Esophagus (tissue), 2 donors: Measurements from ENCODE around the gene PDLIM7. TPM values are rescaled to one million over a fixed set of nuclear protein-coding genes. Genes with fewer than 3 reads are reported as not detected.

ENCODE experiments used
- H3K27ac ChIP-seq, 2 donors: one replicate each; pipeline ENCODE4 v1.5.1; 2013; ENCODE audit warnings: low read depth in 2 of 2, mild to moderate bottlenecking in 2 of 2, inconsistent platforms in 1 of 2, low read length in 1 of 2, moderate library complexity in 1 of 2
- H3K27me3 ChIP-seq, 2 donors: one replicate each; pipeline ENCODE4 v1.6.1; 2013; ENCODE audit warnings: low read length in 2 of 2, control low read depth in 1 of 2, mild to moderate bottlenecking in 1 of 2; ENCODE audit not compliant: insufficient read depth in 2 of 2, control insufficient read depth in 1 of 2
- H3K36me3 ChIP-seq, 2 donors: one replicate each; pipeline ENCODE4 v1.6.1; 2013; ENCODE audit warnings: low read length in 1 of 2; ENCODE audit not compliant: control insufficient read depth in 2 of 2, insufficient read depth in 2 of 2
- H3K4me1 ChIP-seq, 2 donors: one replicate each; pipeline ENCODE4 v1.6.1; 2013; ENCODE audit warnings: low read length in 1 of 2; ENCODE audit not compliant: control insufficient read depth in 2 of 2, insufficient read depth in 2 of 2
- H3K4me3 ChIP-seq, 2 donors: one replicate each; pipeline ENCODE4 v1.5.1; 2013; ENCODE audit warnings: low read length in 2 of 2, mild to moderate bottlenecking in 2 of 2, low read depth in 1 of 2, moderate library complexity in 1 of 2
- H3K9me3 ChIP-seq, 2 donors: one replicate each; pipeline ENCODE4 v1.6.1; 2013; ENCODE audit warnings: mild to moderate bottlenecking in 2 of 2, low read depth in 1 of 2, low read length in 1 of 2, moderate library complexity in 1 of 2; ENCODE audit not compliant: control insufficient read depth in 2 of 2, insufficient read depth in 1 of 2
- WGBS, 2 donors: extraction: QIAGEN DNeasy Blood & Tissue Kit; methylation state at CpG; one replicate each; pipeline ENCODE4 v1.1.7; 2013; 5-methylcytosine and 5-hydroxymethylcytosine counted together
- polyA plus RNA-seq, 2 donors: library from polyadenylated mRNA; stranded (reverse); fragments of 200-250 nt; gene quantifications; one replicate each; pipeline ENCODE4 v1.2.3, GENCODE V29; 2013
- donor health status: healthy with polysubstance abuse.
- donor health status: Bipolar disorder and iron deficiency.

Gene PDLIM7
- polyA plus RNA-seq, 2 donors: 65.4 to 102 TPM

DNA sequence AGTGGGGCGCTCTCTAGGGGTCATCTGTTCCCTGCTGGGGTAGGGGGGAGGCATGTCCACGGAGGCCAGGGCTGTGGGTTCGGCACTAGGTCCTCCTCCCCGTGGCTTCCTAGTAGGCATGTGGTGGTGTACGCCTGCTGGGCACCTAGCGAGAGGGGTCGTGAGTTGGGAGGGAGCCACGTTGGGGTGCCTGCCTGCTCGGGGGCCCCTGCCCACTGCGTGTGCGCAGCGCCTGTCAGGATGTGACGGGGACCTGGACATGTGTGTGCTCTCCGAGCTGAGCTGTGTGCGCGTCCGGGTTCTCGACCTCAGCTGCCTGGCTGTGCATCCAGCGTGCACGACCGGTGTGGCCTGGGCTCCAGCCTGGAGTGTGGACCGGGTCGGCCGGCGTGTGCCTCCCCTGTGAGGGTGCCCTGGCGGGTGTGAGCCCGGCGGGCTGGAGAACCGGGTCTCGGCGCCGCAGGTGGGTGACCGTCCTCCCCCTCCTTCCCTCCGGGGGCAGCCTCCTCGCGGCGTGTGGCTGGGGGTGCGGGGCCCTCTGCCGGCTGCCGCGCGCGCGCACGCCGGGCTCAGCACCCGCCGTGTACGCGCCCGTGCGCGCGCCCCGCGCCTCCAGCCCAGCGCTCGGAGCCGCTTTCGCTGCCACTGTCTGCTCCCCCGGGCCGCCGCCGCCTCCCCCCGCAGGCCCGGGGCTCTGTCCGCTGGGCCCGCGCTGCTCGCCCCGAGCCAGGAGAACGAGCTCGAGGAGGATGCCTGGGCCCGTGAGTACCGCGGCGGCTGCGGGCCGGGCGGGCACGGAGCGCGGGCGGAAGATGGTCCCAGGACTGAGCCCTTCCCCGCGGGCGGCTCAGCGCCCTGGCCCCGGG lies 51.0 kb downstream of the PDLIM7 start, which contains the start of gene PRR7:
Gene PRR7, plus strand, starts transcription at position 615 of the 866 bp plus-strand sequence. CDS start 8,254 bp downstream, outside the sequence.
- Histone ChIP-seq H3K36me3 (peaks cover 0 to 4% of the 10 kb centered on the region in 2 donors), H3K27ac (peak within 1 kb of the TSS in 1 of 2 donors; percentile 23), H3K9me3 (no peaks in the 10 kb centered on the region), H3K4me1 (peaks cover 6 to 26% of the 10 kb centered on the region in 2 donors), H3K27me3 (no peaks in the 10 kb centered on the region), H3K4me3 (peak within 1 kb of the TSS; percentile 56 to 67)
- 0 to 1% methylated on average over 47 to 89 of the region's 89 CpGs for WGBS, 2 donors

DNA sequence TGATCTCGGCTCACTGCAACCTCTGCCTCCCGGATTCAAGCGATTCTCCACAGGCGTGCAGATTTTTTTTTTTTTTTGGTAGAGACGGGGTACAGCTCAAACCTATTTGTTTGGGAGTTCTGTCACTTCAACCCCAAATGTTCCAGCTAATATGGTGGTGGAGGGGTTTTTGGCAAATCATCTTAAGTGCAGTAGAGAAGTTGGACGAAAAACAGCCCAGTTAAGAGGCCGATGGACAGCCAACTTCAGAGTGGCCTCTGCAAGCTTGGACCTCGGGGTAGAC lies 51.5 kb downstream of the PDLIM7 start:
- no peak overlapping the region for H3K27ac ChIP-seq
- 4 to 5% methylated on average over 8 of the region's 8 CpGs for WGBS, 2 donors
- peaks cover 0 to 10% of the 10 kb centered on the region in 2 donors for H3K36me3 ChIP-seq
- peaks cover 6 to 26% of the 10 kb centered on the region in 2 donors for H3K4me1 ChIP-seq
- peak overlapping the region in 1 of 2 donors; percentile 56 for H3K4me3 ChIP-seq
- no peaks in the 10 kb centered on the region for H3K27me3 ChIP-seq
- no peaks in the 10 kb centered on the region for H3K9me3 ChIP-seq

DNA sequence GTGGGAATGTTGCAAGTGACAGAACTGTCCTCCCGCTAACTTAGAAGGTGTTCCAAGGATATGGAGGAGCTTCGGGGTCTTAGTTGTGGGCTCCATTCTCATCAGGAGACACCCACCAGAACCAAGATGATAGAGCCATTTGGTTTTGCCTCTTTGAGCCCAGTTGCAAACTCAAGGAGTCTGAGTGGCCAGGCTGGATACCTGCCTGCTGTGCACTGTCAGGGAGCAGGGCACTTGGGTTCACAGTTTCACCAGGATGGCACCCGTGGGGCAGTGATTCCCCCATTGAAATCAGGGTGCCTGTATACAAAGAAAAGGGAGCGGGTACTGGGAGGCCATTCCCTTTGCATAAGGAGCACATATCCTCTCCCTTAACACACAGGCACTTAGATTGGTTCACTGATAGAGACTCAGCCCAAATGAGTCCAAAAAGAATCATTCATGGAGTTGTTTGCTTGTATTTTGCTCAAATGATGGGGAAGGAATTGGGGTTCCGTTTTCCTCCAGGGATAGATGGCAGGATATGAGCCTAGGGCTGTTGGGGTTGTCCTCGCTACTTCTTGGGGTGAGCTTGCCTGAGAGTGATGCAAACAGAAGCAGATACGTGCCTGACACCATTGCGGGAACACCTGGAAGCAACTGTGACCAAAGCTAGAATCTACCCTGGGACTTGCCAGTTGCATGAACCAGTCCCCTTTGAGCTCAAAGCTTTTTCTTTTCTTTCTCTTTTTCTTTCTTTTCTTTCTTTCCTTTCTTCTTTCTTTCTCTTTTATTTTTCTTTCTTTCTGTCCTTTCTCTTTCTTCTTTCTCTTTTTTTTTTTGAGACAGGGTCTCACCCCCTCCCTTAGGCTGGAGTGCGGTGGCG lies 52.1 kb downstream of the PDLIM7 start:
- 48 to 52% methylated on average over 10 of the region's 10 CpGs for WGBS, 2 donors
- no peak overlapping the region for H3K4me3 ChIP-seq
- no peak overlapping the region for H3K27ac ChIP-seq
- H3K36me3 ChIP-seq: peaks cover 3 to 15% of the 10 kb centered on the region in 2 donors
- H3K9me3 ChIP-seq: no peaks in the 10 kb centered on the region
- H3K27me3 ChIP-seq: no peaks in the 10 kb centered on the region
- peaks cover 6 to 26% of the 10 kb centered on the region in 2 donors for H3K4me1 ChIP-seq

DNA sequence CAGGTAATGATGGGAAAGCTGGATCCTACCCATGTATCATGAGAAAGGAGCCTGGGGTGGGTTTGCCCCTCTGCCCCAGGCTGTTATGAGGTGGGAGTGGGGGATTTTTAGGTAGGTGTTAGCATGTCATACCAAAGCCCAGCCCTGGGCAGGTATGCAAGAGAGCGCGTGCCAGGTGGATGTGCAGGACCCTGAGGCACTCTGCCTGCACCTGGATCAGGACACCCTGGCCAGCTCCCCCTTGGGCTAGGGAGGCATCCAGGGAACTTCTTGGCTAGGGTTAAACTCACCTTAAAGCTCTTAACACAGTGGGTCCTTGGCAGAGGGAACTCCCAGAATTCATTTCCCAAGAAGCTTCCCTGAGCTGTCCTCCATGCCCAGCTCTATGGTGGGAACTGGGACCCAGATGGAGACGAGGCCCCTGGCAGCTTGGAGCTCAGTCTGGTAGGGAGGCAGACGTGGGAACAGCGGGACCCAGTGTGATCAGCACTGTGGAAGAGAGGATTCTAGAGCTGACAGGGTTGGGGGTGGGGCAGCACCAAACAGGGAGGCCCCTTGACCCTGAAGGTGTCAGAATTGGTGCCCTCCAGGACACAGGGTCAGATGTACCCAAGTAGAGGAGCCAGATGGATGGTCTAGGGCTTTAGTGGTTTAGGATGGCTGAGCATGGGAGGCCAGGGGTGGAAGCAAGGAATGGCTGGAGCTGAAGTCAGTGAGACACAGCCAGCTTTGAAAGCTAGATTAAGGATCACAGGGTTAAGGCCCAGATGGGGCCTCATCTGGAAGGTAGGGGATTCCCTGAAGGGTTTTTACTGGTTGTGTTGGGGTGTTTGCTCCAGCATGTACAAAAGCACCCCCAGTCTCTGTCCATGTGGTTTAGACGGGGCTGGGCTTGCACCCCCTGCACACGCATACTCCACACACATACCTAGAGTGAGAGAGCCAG lies 53.0 kb downstream of the PDLIM7 start:
- Histone ChIP-seq H3K36me3 (peaks cover 5 to 16% of the 10 kb centered on the region in 2 donors), H3K27me3 (no peaks in the 10 kb centered on the region), H3K27ac (no peak overlapping the region), H3K4me3 (no peak overlapping the region), H3K4me1 (peaks cover 3 to 19% of the 10 kb centered on the region in 2 donors), H3K9me3 (no peaks in the 10 kb centered on the region)
- WGBS, 2 donors: 48 to 55% methylated on average over 7 of the region's 7 CpGs

DNA sequence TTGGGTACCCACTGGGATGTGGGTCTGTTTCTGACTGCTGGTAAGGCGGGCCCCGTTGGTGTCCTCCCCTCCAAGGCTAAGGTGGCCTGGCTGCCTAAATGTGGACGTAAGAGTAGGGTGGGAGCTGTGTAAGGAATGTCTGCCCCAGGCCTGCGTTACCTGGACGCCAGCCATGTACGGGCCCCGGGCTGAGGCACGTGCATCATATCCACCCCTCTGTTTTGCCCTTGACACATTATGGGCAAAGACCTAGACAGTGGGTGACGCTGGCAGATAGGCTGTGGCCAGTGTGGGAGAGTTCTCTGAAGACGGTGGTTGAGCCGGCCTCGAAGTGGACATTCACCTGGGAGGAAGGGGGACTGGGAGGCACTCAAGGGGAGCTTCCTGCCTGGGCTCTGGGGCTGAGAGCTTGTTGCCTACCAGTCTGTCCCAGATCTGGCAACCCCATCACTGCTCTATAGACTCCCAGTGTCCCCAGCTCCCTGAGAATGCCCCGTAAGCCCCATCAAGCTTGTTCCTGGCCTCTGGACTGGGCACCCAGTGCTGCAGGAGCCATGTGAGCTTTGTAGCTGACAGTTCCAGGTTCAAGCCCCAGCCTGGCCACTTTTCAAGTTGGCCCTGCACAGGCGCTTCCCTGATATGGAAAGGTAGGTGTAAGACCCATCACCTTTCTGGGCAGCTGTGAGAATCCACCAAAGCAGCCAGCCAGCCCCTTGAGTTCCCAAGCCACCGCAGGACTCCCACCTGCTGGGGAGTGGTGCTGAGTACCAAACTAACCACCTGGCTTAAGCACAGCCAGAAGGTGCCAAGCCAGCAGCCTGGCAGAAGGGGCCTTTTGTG lies 54.0 kb downstream of the PDLIM7 start:
- Histone ChIP-seq H3K27ac (peak overlapping the region in 1 of 2 donors; percentile 36), H3K36me3 (peaks cover 9 to 21% of the 10 kb centered on the region in 2 donors), H3K4me1 (peaks cover 2 to 17% of the 10 kb centered on the region in 2 donors), H3K27me3 (no peaks in the 10 kb centered on the region), H3K9me3 (no peaks in the 10 kb centered on the region), H3K4me3 (no peak overlapping the region)
- 58 to 67% methylated on average over 15 of the region's 15 CpGs for WGBS, 2 donors

DNA sequence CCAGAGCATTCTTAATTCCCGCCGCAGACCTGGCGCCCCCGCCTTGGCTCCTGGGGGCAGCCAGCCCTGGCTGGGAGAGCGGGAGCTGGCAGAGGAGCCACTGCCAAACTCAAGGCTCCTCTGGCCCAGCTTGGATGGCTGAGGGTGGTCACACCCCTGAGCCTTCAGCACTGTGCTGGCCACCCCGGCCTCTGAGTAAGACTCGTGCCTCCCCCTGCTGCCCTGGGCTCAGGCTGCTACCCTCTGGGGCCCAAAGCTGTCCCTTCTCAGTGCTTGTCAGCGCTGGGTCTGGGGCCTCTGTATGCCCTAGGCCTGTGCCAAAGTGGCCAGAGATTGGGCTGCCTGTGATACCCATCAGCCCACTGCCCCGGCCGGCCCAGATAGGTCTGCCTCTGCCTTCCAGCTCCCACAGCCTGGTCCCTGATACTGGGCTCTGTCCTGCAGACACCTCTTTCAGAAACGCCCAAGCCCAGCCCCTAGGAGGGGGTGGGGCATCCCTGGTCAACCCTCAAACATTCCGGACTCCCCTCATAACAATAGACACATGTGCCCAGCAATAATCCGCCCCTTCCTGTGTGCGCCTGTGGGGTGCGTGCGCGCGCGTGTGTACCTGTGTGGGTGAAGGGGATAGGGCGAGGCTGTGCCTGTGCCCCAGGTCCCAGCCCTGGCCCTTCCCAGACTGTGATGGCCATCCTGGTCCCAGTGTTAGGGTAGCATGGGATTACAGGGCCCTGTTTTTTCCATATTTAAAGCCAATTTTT lies 55.2 kb downstream of the PDLIM7 start:
- Histone ChIP-seq H3K27me3 (no peaks in the 10 kb centered on the region), H3K36me3 (peaks cover 9 to 29% of the 10 kb centered on the region in 2 donors), H3K4me3 (no peak overlapping the region), H3K4me1 (peaks cover 2 to 10% of the 10 kb centered on the region in 2 donors), H3K9me3 (no peaks in the 10 kb centered on the region), H3K27ac (no peak overlapping the region)
- WGBS, 2 donors: 78 to 83% methylated on average over 20 of the region's 20 CpGs

DNA sequence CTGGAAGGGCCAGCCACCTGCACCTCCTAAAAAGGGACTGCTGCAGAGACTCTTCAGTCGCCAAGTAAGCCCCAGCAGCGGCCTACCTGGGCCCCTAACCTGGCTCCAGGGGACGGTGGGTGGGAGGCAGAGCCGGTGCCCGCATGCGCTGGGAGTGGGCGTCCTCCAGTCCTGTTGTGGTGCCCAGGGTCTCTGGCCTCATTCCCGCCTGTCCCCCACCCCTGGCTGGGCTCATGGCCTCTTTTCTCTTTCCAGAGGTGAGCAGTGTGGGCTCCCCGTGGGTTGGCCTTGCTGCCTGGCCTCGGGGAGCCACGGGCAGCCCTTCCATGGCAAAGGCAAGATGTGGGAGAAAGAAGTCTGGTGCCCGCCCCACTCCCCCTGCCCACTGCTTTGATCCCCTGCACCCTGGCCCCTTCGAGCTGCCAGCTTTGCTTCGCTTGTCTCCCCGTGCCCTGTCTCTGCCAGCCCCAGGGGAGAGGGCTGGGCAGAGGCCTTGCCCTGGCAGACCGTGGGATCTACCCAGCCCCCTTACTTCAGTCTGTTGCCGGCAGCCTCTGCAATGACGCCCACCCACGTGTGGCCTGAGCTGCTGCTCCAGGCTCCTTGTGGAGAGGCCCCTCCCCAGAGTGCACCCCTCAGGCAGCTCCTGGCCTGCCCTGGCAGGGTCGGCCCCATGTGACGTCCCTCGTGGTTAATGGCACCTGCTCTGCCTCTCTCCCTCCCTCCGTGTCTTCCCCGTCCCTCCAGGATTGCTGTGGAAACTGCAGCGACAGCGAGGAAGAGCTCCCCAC lies 56.2 kb downstream of the PDLIM7 start:
- WGBS, 2 donors: 78 to 85% methylated on average over 23 to 26 of the region's 26 CpGs
- Histone ChIP-seq H3K36me3 (peaks cover 9 to 30% of the 10 kb centered on the region in 2 donors), H3K27me3 (no peaks in the 10 kb centered on the region)

More for the DNA sequence above, 56.2 kb downstream of the PDLIM7 start:
- Histone ChIP-seq H3K4me1 (peaks cover 2 to 5% of the 10 kb centered on the region in 2 donors), H3K27ac (no peak overlapping the region), H3K9me3 (no peaks in the 10 kb centered on the region), H3K4me3 (no peak overlapping the region)
